DOHH2 (cell line): ENCODE data around the gene PPIA.

Source experiments
- CTCF ChIP-seq: fragments of 200-600 bp; sonication (generic); IDR thresholded peaks from one replicate; pipeline ENCODE4 v1.5.1; 2014; ENCODE audit warnings: antibody characterized with exemption, mild to moderate bottlenecking, low read depth, low read length; ENCODE audit not compliant: poor library complexity, severe bottlenecking
- EZH2phosphoT487 ChIP-seq: fragments of 200-600 bp; sonication (generic); IDR thresholded peaks from 2 replicates; pipeline ENCODE4 v1.6.1; 2017; ENCODE audit warnings: borderline replicate concordance, mild to moderate bottlenecking, antibody characterized with exemption, low read length, moderate library complexity, mixed read lengths

- TF ChIP-seq EZH2phosphoT487 (no peak), CTCF (no peak)
Observed at GRCh38 chr7:44771358-44771757, 25.1 kb upstream of the PPIA start.
